Measurements from ENCODE around the gene COL4A4.
A peak's percentile ranks its signal among the peaks of the same experiment; 100 is the strongest.

COL4A4 gene

GRCh38 chr2:227123697-227124096 lies 40.3 kb downstream of the COL4A4 start:
- no peak for DNase-seq (ENCODE audit: low read depth)
- no peak for TF ChIP-seq CTCF (conservative IDR thresholded peaks at IDR 0.05; ENCODE audit: control insufficient read depth, insufficient read depth, low read depth, low read length)
- no peak overlapping the region for H3K4me3 ChIP-seq (ENCODE audit: control insufficient read depth, low read depth, low read length)

- H3K4me3 ChIP-seq (ENCODE audit: control insufficient read depth, low read depth, low read length) = no peak overlapping the region
- no peak for DNase-seq (ENCODE audit: low read depth)
- TF ChIP-seq CTCF (conservative IDR thresholded peaks at IDR 0.05; ENCODE audit: control insufficient read depth, insufficient read depth, low read depth, low read length) = no peak
Observed at GRCh38 chr2:227118353-227118752, 45.7 kb downstream of the COL4A4 start.

GRCh38 chr2:227117852-227118251 lies 46.2 kb downstream of the COL4A4 start:
- no peak for TF ChIP-seq CTCF (conservative IDR thresholded peaks at IDR 0.05; ENCODE audit: control insufficient read depth, insufficient read depth, low read depth, low read length)
- DNase-seq (ENCODE audit: low read depth) = no peak
- H3K4me3 ChIP-seq (ENCODE audit: control insufficient read depth, low read depth, low read length) = no peak overlapping the region

- TF ChIP-seq CTCF (conservative IDR thresholded peaks at IDR 0.05; ENCODE audit: control insufficient read depth, insufficient read depth, low read depth, low read length) = no peak
- H3K4me3 ChIP-seq (ENCODE audit: control insufficient read depth, low read depth, low read length) = no peak overlapping the region
- DNase-seq (ENCODE audit: low read depth) = no peak
Observed at GRCh38 chr2:227117027-227117426, 47.0 kb downstream of the COL4A4 start.

GRCh38 chr2:227115761-227116160 lies 48.2 kb downstream of the COL4A4 start:
- DNase-seq (ENCODE audit: low read depth) = peak; percentile 89
- TF ChIP-seq CTCF (conservative IDR thresholded peaks at IDR 0.05; ENCODE audit: control insufficient read depth, insufficient read depth, low read depth, low read length) = no peak
- no peak overlapping the region for H3K4me3 ChIP-seq (ENCODE audit: control insufficient read depth, low read depth, low read length)

- peak; percentile 76 for DNase-seq (ENCODE audit: low read depth)
- TF ChIP-seq CTCF (conservative IDR thresholded peaks at IDR 0.05; ENCODE audit: control insufficient read depth, insufficient read depth, low read depth, low read length) = peak; percentile 97
- H3K4me3 ChIP-seq (ENCODE audit: control insufficient read depth, low read depth, low read length) = no peak overlapping the region
Observed at GRCh38 chr2:227106845-227107759, 56.9 kb downstream of the COL4A4 start.

Measured in fibroblast of mammary gland (primary cell).